HepG2 (cell line): ENCODE measurements around the gene ASIC2. TPM values are rescaled to one million over a fixed set of nuclear protein-coding genes. Genes with fewer than 3 reads are reported as not detected.

ENCODE experiments used
- NFIB ChIP-seq: sonication (generic); formaldehyde crosslinking; IDR thresholded peaks from 2 replicates; pipeline ENCODE4 v1.9.0; 2021; ENCODE audit warnings: missing genetic modification reagents, mild to moderate bottlenecking, borderline replicate concordance
- SKI ChIP-seq: fragments of 450-650 bp; IDR thresholded peaks from one replicate; pipeline ENCODE4 v1.6.1; 2018; ENCODE audit warnings: mild to moderate bottlenecking; ENCODE audit not compliant: partially characterized antibody
- TRIM24 ChIP-seq: sonication (generic); formaldehyde crosslinking; IDR thresholded peaks from 2 replicates; pipeline ENCODE4 v1.8.0; 2022; ENCODE audit warnings: mild to moderate bottlenecking, missing genetic modification reagents
- ZSCAN9 ChIP-seq: IDR thresholded peaks from 2 replicates; pipeline ENCODE4 v1.6.1; 2016; ENCODE audit warnings: borderline replicate concordance
- polyA plus RNA-seq, 8 experiments: library from polyadenylated mRNA; depleted of rRNA in 3 of 8; stranded (reverse) in 7 of 8; unstranded in 1 of 8; fragments of >200 nt; fragmentation: Illumina TruSeq in 4 of 8; extraction: Trizol in 4 of 8; gene quantifications; 2 replicates each; pipeline versions ENCODE4 v1.2.1 to v1.2.3, GENCODE V29; 2011 to 2016; ENCODE audit warnings: low read depth in 4 of 8, missing spikeins in 1 of 8, mixed read lengths in 1 of 8; ENCODE audit not compliant: insufficient read depth in 1 of 8
- total RNA-seq, 5 experiments: library from RNA; depleted of rRNA; stranded (reverse); fragments of >200 nt; fragmentation: Illumina TruSeq; extraction: Trizol; gene quantifications; 2 replicates each; pipeline ENCODE4 v1.2.3, GENCODE V29; 2016; ENCODE audit warnings: low read depth in 1 of 5
- TF ChIP-seq, protein P1 (sequence below): sonication (generic); formaldehyde crosslinking; IDR thresholded peaks from 2 replicates; pipeline ENCODE4 v1.4.0; 2020; ENCODE audit warnings: missing genetic modification reagents, borderline replicate concordance
- TF ChIP-seq, protein P2 (sequence below): sonication (generic); formaldehyde crosslinking; conservative IDR thresholded peaks from 2 replicates; pipeline ENCODE4 v1.8.0; 2022; ENCODE audit warnings: missing genetic modification reagents
- TF ChIP-seq, protein P3 (sequence below): sonication (generic); formaldehyde crosslinking; IDR thresholded peaks from 2 replicates; pipeline ENCODE4 v1.8.0; 2022; ENCODE audit warnings: low read depth, missing genetic modification reagents
- TF ChIP-seq, protein P4 (sequence below): sonication (generic); formaldehyde crosslinking; IDR thresholded peaks from 2 replicates; pipeline ENCODE4 v1.4.0; 2020; ENCODE audit warnings: missing genetic modification reagents
- TF ChIP-seq, protein P5 (sequence below): IDR thresholded peaks from 2 replicates; pipeline ENCODE4 v1.6.1; 2016
- TF ChIP-seq, protein P6 (sequence below): sonication (generic); formaldehyde crosslinking; conservative IDR thresholded peaks from 2 replicates; pipeline ENCODE4 v1.4.0; 2020; ENCODE audit warnings: mild to moderate bottlenecking, missing genetic modification reagents, moderate library complexity

The ASIC2 gene
- total and polyA plus RNA-seq, 2 of the 13 experiments (the other 11 are each of a cell fraction or from before 2014, with no cell fraction given), result not detected

DNA sequence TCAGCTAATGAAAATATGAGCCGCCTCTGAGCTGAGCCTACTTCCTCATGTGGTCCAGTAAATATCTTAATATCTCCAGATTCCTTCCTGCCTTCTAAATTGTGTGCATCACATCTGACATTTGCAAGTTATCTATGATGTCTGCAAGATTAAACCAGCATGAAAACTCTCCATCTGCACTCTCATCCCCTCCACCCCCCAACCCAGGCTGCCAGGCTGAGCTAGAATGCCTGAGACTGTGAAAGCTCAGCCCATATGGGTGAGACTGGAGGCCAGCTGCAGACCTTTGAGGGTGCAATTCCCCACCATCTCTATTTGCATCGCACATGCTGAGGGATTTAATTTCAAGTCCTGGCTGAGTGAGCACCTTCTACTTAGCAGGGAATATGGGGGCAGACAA lies 82.8 kb downstream of the ASIC2 start (continued):
- TF ChIP-seq, protein P1, sequence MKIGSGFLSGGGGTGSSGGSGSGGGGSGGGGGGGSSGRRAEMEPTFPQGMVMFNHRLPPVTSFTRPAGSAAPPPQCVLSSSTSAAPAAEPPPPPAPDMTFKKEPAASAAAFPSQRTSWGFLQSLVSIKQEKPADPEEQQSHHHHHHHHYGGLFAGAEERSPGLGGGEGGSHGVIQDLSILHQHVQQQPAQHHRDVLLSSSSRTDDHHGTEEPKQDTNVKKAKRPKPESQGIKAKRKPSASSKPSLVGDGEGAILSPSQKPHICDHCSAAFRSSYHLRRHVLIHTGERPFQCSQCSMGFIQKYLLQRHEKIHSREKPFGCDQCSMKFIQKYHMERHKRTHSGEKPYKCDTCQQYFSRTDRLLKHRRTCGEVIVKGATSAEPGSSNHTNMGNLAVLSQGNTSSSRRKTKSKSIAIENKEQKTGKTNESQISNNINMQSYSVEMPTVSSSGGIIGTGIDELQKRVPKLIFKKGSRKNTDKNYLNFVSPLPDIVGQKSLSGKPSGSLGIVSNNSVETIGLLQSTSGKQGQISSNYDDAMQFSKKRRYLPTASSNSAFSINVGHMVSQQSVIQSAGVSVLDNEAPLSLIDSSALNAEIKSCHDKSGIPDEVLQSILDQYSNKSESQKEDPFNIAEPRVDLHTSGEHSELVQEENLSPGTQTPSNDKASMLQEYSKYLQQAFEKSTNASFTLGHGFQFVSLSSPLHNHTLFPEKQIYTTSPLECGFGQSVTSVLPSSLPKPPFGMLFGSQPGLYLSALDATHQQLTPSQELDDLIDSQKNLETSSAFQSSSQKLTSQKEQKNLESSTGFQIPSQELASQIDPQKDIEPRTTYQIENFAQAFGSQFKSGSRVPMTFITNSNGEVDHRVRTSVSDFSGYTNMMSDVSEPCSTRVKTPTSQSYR, result no peak
- TF ChIP-seq, protein P2, sequence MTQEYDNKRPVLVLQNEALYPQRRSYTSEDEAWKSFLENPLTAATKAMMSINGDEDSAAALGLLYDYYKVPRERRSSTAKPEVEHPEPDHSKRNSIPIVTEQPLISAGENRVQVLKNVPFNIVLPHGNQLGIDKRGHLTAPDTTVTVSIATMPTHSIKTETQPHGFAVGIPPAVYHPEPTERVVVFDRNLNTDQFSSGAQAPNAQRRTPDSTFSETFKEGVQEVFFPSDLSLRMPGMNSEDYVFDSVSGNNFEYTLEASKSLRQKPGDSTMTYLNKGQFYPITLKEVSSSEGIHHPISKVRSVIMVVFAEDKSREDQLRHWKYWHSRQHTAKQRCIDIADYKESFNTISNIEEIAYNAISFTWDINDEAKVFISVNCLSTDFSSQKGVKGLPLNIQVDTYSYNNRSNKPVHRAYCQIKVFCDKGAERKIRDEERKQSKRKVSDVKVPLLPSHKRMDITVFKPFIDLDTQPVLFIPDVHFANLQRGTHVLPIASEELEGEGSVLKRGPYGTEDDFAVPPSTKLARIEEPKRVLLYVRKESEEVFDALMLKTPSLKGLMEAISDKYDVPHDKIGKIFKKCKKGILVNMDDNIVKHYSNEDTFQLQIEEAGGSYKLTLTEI (CRISPR knock-in tag), result no peak
- TF ChIP-seq ZSCAN9 (CRISPR knock-in tag) (no peak), TRIM24 (CRISPR knock-in tag) (no peak), NFIB (CRISPR knock-in tag) (no peak), SKI (no peak)
- TF ChIP-seq, protein P3, sequence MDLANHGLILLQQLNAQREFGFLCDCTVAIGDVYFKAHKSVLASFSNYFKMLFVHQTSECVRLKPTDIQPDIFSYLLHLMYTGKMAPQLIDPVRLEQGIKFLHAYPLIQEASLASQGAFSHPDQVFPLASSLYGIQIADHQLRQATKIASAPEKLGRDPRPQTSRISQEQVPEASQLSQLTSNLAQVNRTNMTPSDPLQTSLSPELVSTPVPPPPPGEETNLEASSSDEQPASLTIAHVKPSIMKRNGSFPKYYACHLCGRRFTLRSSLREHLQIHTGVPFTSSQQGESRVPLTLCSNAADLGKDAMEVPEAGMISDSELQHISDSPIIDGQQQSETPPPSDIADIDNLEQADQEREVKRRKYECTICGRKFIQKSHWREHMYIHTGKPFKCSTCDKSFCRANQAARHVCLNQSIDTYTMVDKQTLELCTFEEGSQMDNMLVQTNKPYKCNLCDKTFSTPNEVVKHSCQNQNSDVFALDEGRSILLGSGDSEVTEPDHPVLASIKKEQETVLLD (CRISPR knock-in tag), result no peak
- TF ChIP-seq, protein P4, sequence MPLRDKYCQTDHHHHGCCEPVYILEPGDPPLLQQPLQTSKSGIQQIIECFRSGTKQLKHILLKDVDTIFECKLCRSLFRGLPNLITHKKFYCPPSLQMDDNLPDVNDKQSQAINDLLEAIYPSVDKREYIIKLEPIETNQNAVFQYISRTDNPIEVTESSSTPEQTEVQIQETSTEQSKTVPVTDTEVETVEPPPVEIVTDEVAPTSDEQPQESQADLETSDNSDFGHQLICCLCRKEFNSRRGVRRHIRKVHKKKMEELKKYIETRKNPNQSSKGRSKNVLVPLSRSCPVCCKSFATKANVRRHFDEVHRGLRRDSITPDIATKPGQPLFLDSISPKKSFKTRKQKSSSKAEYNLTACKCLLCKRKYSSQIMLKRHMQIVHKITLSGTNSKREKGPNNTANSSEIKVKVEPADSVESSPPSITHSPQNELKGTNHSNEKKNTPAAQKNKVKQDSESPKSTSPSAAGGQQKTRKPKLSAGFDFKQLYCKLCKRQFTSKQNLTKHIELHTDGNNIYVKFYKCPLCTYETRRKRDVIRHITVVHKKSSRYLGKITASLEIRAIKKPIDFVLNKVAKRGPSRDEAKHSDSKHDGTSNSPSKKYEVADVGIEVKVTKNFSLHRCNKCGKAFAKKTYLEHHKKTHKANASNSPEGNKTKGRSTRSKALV (CRISPR knock-in tag), result no peak
- TF ChIP-seq, protein P5, sequence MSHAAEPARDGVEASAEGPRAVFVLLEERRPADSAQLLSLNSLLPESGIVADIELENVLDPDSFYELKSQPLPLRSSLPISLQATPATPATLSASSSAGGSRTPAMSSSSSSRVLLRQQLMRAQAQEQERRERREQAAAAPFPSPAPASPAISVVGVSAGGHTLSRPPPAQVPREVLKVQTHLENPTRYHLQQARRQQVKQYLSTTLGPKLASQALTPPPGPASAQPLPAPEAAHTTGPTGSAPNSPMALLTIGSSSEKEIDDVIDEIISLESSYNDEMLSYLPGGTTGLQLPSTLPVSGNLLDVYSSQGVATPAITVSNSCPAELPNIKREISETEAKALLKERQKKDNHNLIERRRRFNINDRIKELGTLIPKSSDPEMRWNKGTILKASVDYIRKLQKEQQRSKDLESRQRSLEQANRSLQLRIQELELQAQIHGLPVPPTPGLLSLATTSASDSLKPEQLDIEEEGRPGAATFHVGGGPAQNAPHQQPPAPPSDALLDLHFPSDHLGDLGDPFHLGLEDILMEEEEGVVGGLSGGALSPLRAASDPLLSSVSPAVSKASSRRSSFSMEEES (CRISPR knock-in tag), result no peak
- TF ChIP-seq, protein P6, sequence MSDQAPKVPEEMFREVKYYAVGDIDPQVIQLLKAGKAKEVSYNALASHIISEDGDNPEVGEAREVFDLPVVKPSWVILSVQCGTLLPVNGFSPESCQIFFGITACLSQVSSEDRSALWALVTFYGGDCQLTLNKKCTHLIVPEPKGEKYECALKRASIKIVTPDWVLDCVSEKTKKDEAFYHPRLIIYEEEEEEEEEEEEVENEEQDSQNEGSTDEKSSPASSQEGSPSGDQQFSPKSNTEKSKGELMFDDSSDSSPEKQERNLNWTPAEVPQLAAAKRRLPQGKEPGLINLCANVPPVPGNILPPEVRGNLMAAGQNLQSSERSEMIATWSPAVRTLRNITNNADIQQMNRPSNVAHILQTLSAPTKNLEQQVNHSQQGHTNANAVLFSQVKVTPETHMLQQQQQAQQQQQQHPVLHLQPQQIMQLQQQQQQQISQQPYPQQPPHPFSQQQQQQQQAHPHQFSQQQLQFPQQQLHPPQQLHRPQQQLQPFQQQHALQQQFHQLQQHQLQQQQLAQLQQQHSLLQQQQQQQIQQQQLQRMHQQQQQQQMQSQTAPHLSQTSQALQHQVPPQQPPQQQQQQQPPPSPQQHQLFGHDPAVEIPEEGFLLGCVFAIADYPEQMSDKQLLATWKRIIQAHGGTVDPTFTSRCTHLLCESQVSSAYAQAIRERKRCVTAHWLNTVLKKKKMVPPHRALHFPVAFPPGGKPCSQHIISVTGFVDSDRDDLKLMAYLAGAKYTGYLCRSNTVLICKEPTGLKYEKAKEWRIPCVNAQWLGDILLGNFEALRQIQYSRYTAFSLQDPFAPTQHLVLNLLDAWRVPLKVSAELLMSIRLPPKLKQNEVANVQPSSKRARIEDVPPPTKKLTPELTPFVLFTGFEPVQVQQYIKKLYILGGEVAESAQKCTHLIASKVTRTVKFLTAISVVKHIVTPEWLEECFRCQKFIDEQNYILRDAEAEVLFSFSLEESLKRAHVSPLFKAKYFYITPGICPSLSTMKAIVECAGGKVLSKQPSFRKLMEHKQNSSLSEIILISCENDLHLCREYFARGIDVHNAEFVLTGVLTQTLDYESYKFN (CRISPR knock-in tag), result no peak
